Breast epithelium (tissue), 3 donors: ENCODE measurements around the gene CEP43.

Experiments
- CTCF ChIP-seq, 3 donors: fragments of 450-650 bp; IDR thresholded peaks; one replicate each; pipeline ENCODE4 v1.5.1; 2016 to 2017; ENCODE audit warnings: antibody characterized with exemption in 3 of 3, mild to moderate bottlenecking in 3 of 3, moderate library complexity in 3 of 3
- POLR2A ChIP-seq: fragments of 450-650 bp; IDR thresholded peaks from one replicate; pipeline ENCODE4 v1.6.1; 2016; ENCODE audit warnings: antibody characterized with exemption, mild to moderate bottlenecking, moderate library complexity

DNA sequence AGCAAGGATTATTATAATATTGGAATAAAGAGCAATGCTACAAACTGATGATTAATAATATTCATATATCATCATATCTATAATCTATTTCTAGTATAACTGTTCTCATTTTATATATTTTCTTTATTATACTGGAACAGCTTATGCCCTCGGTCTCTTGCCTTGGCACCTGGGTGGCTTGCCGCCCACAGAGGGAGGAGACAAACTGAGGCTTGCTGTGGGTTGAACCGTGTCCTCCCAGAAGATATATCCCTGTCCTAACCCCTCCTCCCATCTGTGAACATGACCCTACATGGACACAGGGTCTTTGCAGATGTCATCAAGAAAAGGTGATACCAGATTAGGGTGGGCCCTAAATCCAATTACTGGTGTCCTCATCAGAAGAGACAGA is 47.5 kb upstream of the CEP43 start:
- TF ChIP-seq POLR2A, result no peak
- no peak for TF ChIP-seq CTCF (IDR thresholded peaks at IDR 0.05)
